ENCODE measurements around the gene SGCA. TPM values are rescaled to one million over a fixed set of nuclear protein-coding genes. Genes with fewer than 3 reads are reported as not detected.

The SGCA gene
- total RNA-seq, 1 experiment from 2014 or later, result not detected

DNA sequence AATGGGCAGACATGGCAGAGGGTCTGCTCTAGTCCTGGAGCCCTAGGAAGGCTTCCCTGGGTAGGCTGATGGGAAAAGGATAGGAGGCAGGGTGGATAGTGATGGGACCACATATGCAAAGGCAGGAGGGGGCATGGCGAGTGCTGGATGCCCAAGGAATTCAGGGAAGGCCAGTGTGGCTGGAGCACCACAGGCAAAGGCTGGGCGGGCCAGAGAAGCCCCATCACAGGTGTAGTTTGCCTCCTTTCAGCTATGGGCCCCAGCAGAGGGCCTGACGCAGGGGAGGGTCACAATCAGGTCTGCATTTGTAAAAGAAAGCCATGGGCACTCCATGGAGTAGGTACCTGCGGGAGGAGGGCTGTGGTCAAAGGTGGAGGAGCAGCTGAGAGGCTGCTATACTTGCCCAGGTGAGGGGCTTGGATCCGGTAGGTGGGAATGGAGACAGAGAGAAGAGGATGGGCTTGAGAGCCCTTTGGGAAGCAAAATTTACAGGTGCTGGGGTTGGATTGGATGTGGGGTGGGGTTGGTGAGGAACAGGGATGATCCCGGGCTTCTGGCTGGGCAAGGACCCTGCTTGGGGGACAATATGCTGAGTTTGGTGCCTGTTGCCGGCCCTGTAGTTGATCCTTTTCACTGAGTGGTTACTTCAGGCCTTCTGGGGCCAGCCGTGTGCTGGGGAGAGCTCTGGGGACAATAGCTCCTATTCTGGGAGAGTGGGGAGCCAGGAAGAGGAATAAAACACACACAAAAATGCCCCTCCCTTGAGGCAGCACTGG is 42.2 kb downstream of the SGCA start:
- peaks cover 53% of the 10 kb centered on the region for H3K27me3 ChIP-seq (ENCODE audit: insufficient read depth, low read depth)
- H3K27ac ChIP-seq, result no peak overlapping the region
- H3K36me3 ChIP-seq (ENCODE audit: low read depth), result no peaks in the 10 kb centered on the region
- no peaks in the 10 kb centered on the region for H4K20me1 ChIP-seq (ENCODE audit: insufficient read depth)
- no peak for DNase-seq
- no peak overlapping the region for H3K4me2 ChIP-seq
- intact Hi-C loops (cut with micrococcal nuclease; ENCODE audit: unreplicated experiment), result loop anchor here (10.0 kb wide), 1 partner anchor 487 kb away; no protein-coding TSS in a partner anchor
- H3K4me3 ChIP-seq, result no peak overlapping the region
- no peak overlapping the region for H2AFZ ChIP-seq
- ChIA-PET CTCF (interaction anchor here (0.6 kb wide), 1 partner anchor 38 kb away, joined by 8 read pairs; no protein-coding TSS in a partner anchor), POLR2A (ENCODE audit: unreplicated experiment) (no interaction called here)
- H3F3A ChIP-seq (ENCODE audit: insufficient read depth, low read depth), result no peaks in the 10 kb centered on the region
- peaks cover 12% of the 10 kb centered on the region for H3K4me1 ChIP-seq (replicated peaks; ENCODE audit: insufficient read depth)
- H3K9me3 ChIP-seq (ENCODE audit: insufficient read depth, low read depth), result no peaks in the 10 kb centered on the region
- H3K9me2 ChIP-seq (ENCODE audit: insufficient read depth), result no peaks in the 10 kb centered on the region
- H3K79me2 ChIP-seq (ENCODE audit: low read depth), result no peaks in the 10 kb centered on the region
- no TSS peak for BruUV-seq (replicated peaks)
- TF ChIP-seq EZH2 (IDR thresholded peaks at IDR 0.05; ENCODE audit: low read depth), result no peak
- TF ChIP-seq, protein P1, sequence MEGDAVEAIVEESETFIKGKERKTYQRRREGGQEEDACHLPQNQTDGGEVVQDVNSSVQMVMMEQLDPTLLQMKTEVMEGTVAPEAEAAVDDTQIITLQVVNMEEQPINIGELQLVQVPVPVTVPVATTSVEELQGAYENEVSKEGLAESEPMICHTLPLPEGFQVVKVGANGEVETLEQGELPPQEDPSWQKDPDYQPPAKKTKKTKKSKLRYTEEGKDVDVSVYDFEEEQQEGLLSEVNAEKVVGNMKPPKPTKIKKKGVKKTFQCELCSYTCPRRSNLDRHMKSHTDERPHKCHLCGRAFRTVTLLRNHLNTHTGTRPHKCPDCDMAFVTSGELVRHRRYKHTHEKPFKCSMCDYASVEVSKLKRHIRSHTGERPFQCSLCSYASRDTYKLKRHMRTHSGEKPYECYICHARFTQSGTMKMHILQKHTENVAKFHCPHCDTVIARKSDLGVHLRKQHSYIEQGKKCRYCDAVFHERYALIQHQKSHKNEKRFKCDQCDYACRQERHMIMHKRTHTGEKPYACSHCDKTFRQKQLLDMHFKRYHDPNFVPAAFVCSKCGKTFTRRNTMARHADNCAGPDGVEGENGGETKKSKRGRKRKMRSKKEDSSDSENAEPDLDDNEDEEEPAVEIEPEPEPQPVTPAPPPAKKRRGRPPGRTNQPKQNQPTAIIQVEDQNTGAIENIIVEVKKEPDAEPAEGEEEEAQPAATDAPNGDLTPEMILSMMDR (conservative IDR thresholded peaks at IDR 0.05), result no peak

DNA sequence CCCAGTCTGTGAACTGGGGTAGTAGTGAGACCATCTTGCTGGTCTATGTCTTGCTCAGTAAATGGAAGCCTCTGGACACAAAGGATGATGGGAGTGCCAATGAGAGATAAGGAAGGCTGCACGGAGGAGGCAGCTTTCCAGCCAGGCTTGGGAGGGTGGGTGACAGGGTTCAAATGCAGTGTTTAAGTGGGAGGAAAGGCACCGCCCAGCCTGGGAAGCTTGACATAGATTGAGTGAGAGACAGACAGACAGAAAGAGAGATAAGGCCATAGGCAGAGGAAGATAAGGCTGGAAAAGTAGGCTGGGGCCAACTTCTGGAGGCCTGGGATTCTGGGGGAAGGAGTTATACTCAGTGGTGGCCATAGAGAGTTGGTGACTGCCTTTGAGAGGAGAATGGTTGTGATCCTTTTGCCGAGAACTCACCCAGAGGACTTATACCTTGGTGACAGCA is 42.8 kb downstream of the SGCA start:
- peaks cover 47% of the 10 kb centered on the region for H3K27me3 ChIP-seq (ENCODE audit: insufficient read depth, low read depth)
- no peaks in the 10 kb centered on the region for H3F3A ChIP-seq (ENCODE audit: insufficient read depth, low read depth)
- no peak overlapping the region for H3K27ac ChIP-seq
- ChIA-PET CTCF (no interaction called here), POLR2A (ENCODE audit: unreplicated experiment) (no interaction called here)
- no peaks in the 10 kb centered on the region for H3K36me3 ChIP-seq (ENCODE audit: low read depth)
- no peak overlapping the region for H3K4me3 ChIP-seq
- H3K9me3 ChIP-seq (ENCODE audit: insufficient read depth, low read depth), result no peaks in the 10 kb centered on the region
- intact Hi-C loops (cut with micrococcal nuclease; ENCODE audit: unreplicated experiment), result loop anchor here (10.0 kb wide), 1 partner anchor 486 kb away; no protein-coding TSS in a partner anchor
- no peaks in the 10 kb centered on the region for H3K9me2 ChIP-seq (ENCODE audit: insufficient read depth)
- no peaks in the 10 kb centered on the region for H4K20me1 ChIP-seq (ENCODE audit: insufficient read depth)
- H3K79me2 ChIP-seq (ENCODE audit: low read depth), result no peaks in the 10 kb centered on the region
- TF ChIP-seq EZH2 (IDR thresholded peaks at IDR 0.05; ENCODE audit: low read depth), result no peak
- TF ChIP-seq, protein P1 (conservative IDR thresholded peaks at IDR 0.05), result no peak
- H3K4me2 ChIP-seq, result no peak overlapping the region
- H3K4me1 ChIP-seq (replicated peaks; ENCODE audit: insufficient read depth), result peaks cover 12% of the 10 kb centered on the region
- DNase-seq, result no peak
- no peak overlapping the region for H2AFZ ChIP-seq
- no TSS peak for BruUV-seq (replicated peaks)

DNA sequence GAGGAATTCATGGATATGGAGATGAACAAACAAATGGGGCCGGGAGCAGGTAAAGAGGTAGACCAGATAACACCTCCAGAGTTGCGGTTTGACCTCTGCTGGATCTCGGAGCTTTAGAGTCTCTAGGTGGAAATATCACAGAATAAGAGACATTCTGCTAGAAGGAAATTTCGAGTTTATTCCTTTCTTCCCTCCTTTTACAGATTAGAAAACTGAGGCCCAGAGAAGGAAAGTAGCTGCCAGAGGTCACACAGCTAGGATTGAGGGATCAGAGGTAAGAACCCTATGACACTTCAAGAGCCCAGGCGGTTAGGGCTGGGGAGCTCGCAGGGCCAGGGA is 43.3 kb downstream of the SGCA start:
- H3K4me2 ChIP-seq, result no peak overlapping the region
- BruUV-seq (replicated peaks), result no TSS peak
- H2AFZ ChIP-seq, result no peak overlapping the region
- H3K27ac ChIP-seq, result no peak overlapping the region
- H3F3A ChIP-seq (ENCODE audit: insufficient read depth, low read depth), result no peaks in the 10 kb centered on the region
- H3K36me3 ChIP-seq (ENCODE audit: low read depth), result no peaks in the 10 kb centered on the region
- H3K4me1 ChIP-seq (replicated peaks; ENCODE audit: insufficient read depth), result peaks cover 12% of the 10 kb centered on the region
- POLR2A ChIA-PET (ENCODE audit: unreplicated experiment), result no interaction called here
- H3K27me3 ChIP-seq (ENCODE audit: insufficient read depth, low read depth), result peaks cover 42% of the 10 kb centered on the region
- intact Hi-C loops (cut with micrococcal nuclease; ENCODE audit: unreplicated experiment), result loop anchor here (10.0 kb wide), 1 partner anchor 486 kb away; no protein-coding TSS in a partner anchor
- TF ChIP-seq EZH2 (IDR thresholded peaks at IDR 0.05; ENCODE audit: low read depth), result no peak
- TF ChIP-seq, protein P1 (conservative IDR thresholded peaks at IDR 0.05), result no peak
- no peak for DNase-seq
- no peaks in the 10 kb centered on the region for H3K9me2 ChIP-seq (ENCODE audit: insufficient read depth)
- H3K4me3 ChIP-seq, result no peak overlapping the region
- CTCF ChIA-PET, result no interaction called here
- H4K20me1 ChIP-seq (ENCODE audit: insufficient read depth), result no peaks in the 10 kb centered on the region
- no peaks in the 10 kb centered on the region for H3K79me2 ChIP-seq (ENCODE audit: low read depth)
- no peaks in the 10 kb centered on the region for H3K9me3 ChIP-seq (ENCODE audit: insufficient read depth, low read depth)

Measured in PC-9 (cell line).